Measurements from ENCODE around the gene PDZRN4. TPM values are rescaled to one million over a fixed set of nuclear protein-coding genes. Genes with fewer than 3 reads are reported as not detected.

The PDZRN4 gene
- total and polyA plus RNA-seq, 10 donors = 0.07 to 0.77 (median 0.29) TPM; not detected in 2

- Histone ChIP-seq H3K27me3 (replicated peaks in 1 of 7) (no peaks in the 10 kb centered on the region), H3K4me1 (peaks cover 0 to 3% (median 0%) of the 10 kb centered on the region in 6 donors), H3K36me3 (no peaks in the 10 kb centered on the region), H3K27ac (no peak overlapping the region), H3K4me3 (no peak overlapping the region), H3K9me3 (no peaks in the 10 kb centered on the region)
- no peak for DNase-seq
- WGBS, 5 donors = 63 to 90% (median 69%) methylated on average over 4 of the region's 4 CpGs
- intact Hi-C loops (cut with DNase I; ENCODE audit: low total_unique reads) = no loop called here
- TF ChIP-seq CTCF (IDR thresholded peaks at IDR 0.05 in 8 of 11, conservative IDR thresholded peaks at IDR 0.05 in 3 of 11) (no peak), POLR2A (IDR thresholded peaks at IDR 0.05) (no peak), POLR2AphosphoS5 (IDR thresholded peaks at IDR 0.05) (no peak)
These were observed 248.0 kb downstream of the PDZRN4 start for GRCh38 chr12:41436076-41436475.

DNA sequence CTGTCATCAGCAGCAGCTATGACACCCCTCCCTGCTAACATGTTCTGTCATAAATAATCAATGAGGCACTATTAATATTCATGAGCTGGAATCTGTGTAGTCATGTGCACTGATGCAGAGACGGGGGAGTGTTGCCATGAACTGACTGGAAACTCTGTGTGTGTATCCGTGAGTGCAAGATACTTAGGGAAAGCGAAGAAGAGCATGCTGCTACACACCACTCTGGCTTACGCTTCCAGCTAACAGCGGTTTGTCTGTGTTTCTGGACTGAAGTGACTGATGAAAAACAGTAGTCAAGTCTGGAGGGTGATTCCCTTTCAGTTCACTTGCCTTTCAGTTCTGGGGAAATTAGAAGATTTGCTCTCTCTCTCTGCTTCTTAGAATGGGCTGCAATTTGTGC, 249.4 kb downstream of the PDZRN4 start:
- TF ChIP-seq CTCF (IDR thresholded peaks at IDR 0.05 in 8 of 11, conservative IDR thresholded peaks at IDR 0.05 in 3 of 11) (no peak), POLR2AphosphoS5 (IDR thresholded peaks at IDR 0.05) (no peak), POLR2A (IDR thresholded peaks at IDR 0.05) (no peak)
- H3K27ac ChIP-seq = no peak overlapping the region

GRCh38 chr12:41438854-41439541, 250.9 kb downstream of the PDZRN4 start:
- TF ChIP-seq POLR2A (IDR thresholded peaks at IDR 0.05) (no peak), POLR2AphosphoS5 (IDR thresholded peaks at IDR 0.05) (no peak)
- Histone ChIP-seq H3K4me3 (no peak overlapping the region), H3K36me3 (no peaks in the 10 kb centered on the region), H3K27ac (no peak overlapping the region), H3K4me1 (peaks cover 0 to 3% (median 0%) of the 10 kb centered on the region in 6 donors), H3K27me3 (replicated peaks in 1 of 7) (no peaks in the 10 kb centered on the region), H3K9me3 (no peaks in the 10 kb centered on the region)
- no peak for DNase-seq
- WGBS, 5 donors = 71 to 94% (median 82%) methylated on average over 3 of the region's 3 CpGs
- intact Hi-C loops (cut with DNase I; ENCODE audit: low total_unique reads) = no loop called here

More for the DNA sequence above, 249.4 kb downstream of the PDZRN4 start:
- H3K4me3 ChIP-seq = no peak overlapping the region
- no peaks in the 10 kb centered on the region for H3K27me3 ChIP-seq (replicated peaks in 1 of 7)
- WGBS, 5 donors = 71 to 78% (median 75%) methylated on average over 5 of the region's 5 CpGs
- H3K36me3 ChIP-seq = no peaks in the 10 kb centered on the region
- H3K4me1 ChIP-seq = peaks cover 0 to 3% (median 0%) of the 10 kb centered on the region in 6 donors
- no peak for DNase-seq
- intact Hi-C loops (cut with DNase I; ENCODE audit: low total_unique reads) = no loop called here
- no peaks in the 10 kb centered on the region for H3K9me3 ChIP-seq

DNA sequence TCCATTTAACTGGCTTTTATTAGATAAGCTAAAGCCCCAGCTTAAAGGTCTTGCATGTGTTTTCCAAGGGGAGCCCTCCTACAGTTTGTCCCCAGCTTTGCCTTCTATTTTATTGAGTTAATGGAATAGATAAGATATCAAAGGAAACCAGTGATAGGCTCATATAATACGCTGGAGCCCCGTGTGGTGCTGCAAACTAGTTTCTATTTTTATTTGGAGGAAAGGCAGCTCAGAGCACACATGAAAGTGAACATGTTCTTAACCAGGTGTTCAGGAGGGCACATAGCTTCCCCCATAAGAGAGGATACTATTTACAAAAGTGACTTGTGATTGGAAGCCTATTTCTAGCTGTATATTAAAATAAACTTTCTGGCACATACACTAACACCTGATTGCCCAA, 251.7 kb downstream of the PDZRN4 start:
- intact Hi-C loops (cut with DNase I; ENCODE audit: low total_unique reads) = no loop called here
- Histone ChIP-seq H3K9me3 (no peaks in the 10 kb centered on the region), H3K36me3 (no peaks in the 10 kb centered on the region), H3K27me3 (replicated peaks in 1 of 7) (no peaks in the 10 kb centered on the region), H3K4me3 (no peak overlapping the region), H3K4me1 (peaks cover 0 to 3% (median 0%) of the 10 kb centered on the region in 6 donors), H3K27ac (no peak overlapping the region)
- WGBS, 5 donors = 16 to 28% (median 21%) methylated on average over 2 of the region's 2 CpGs
- DNase-seq = no peak
- TF ChIP-seq CTCF (IDR thresholded peaks at IDR 0.05 in 8 of 11, conservative IDR thresholded peaks at IDR 0.05 in 3 of 11) (no peak), POLR2AphosphoS5 (IDR thresholded peaks at IDR 0.05) (no peak), POLR2A (IDR thresholded peaks at IDR 0.05) (no peak)

All from spleen (tissue), 11 donors.